Embryonic facial prominence (tissue), 1 donor: ENCODE measurements around the gene C19orf47.

Source experiments
- DNase-seq: peaks from one replicate; pipeline ENCODE4 v3.0.0-alpha.2; 2016; ENCODE audit errors: extremely low spot score

Gene C19orf47

GRCh38 chr19:40283414-40284250 is 64.6 kb downstream of the C19orf47 start:
- DNase-seq = no peak

GRCh38 chr19:40282920-40283319 is 65.3 kb downstream of the C19orf47 start:
- no peak for DNase-seq

- DNase-seq = no peak
Measured at GRCh38 chr19:40282209-40282580, 66.0 kb downstream of the C19orf47 start.

- no peak for DNase-seq
Measured at GRCh38 chr19:40281381-40282208, 66.6 kb downstream of the C19orf47 start.

- DNase-seq = no peak
Measured at GRCh38 chr19:40280608-40281221, 67.5 kb downstream of the C19orf47 start.

- DNase-seq = no peak
Measured at GRCh38 chr19:40279761-40280607, 68.2 kb downstream of the C19orf47 start.

GRCh38 chr19:40279120-40279551 is 69.1 kb downstream of the C19orf47 start:
- DNase-seq = no peak

- no peak for DNase-seq
Measured at GRCh38 chr19:40278361-40279035, 69.7 kb downstream of the C19orf47 start.

GRCh38 chr19:40277356-40278059 is 70.7 kb downstream of the C19orf47 start:
- DNase-seq = no peak

GRCh38 chr19:40274585-40275544 is 73.3 kb downstream of the C19orf47 start:
- DNase-seq = no peak

- no peak for DNase-seq
Measured at GRCh38 chr19:40273469-40274360, 74.5 kb downstream of the C19orf47 start.

- no peak for DNase-seq
Measured at GRCh38 chr19:40272261-40272660, 75.9 kb downstream of the C19orf47 start.

- no peak for DNase-seq
Measured at GRCh38 chr19:40271706-40272105, 76.5 kb downstream of the C19orf47 start.

GRCh38 chr19:40270362-40271089 is 77.7 kb downstream of the C19orf47 start:
- DNase-seq = no peak
